Hepatic stellate cell (primary cell): ENCODE results near the gene OR52N5.
A peak's percentile ranks its signal among the peaks of the same experiment; 100 is the strongest.

ENCODE experiments used
- DNase-seq: peaks from one replicate; pipeline ENCODE4 v3.0.0; 2011; ENCODE audit warnings: low spot score

Gene OR52N5

GRCh38 chr11:5783255-5783654, at the start of gene OR52N5:
TSS of gene OR52N5 (minus strand) at chr11:5783355. CDS start at chr11:5778634, 4,721 bp downstream.
- no peak for DNase-seq

GRCh38 chr11:5831196-5831829, 48.2 kb upstream of the OR52N5 start:
- no peak for DNase-seq

DNA sequence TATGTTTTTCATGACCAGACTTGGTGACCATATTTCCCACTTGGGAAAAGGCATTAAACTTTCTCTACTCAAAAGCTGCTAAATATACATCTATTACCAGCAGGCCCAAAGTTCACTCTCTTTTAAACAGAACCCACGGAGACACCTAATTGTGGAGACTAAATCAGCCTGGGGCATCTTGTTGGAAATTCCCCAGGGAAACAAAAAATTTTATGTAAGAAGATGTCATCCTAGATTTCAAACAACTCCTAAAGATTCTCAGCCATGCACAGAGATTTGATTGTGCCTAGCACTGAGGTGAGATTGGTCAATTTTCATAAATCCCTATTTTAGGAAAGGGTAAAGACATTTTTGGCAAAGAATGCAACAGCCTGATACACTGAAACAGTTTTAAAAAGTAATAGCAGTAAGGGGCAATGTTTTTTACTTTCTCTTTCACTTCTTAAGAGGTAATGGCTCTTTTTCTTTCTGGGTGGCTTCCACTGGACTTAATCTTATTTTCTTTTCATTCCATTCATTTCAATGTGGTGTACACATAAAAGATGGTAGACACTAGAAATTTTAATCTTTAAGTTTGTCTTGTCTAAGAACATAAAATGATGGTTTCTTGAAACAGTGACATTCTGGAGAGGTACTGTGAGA, 35.2 kb upstream of the OR52N5 start:
- DNase-seq = no peak

DNA sequence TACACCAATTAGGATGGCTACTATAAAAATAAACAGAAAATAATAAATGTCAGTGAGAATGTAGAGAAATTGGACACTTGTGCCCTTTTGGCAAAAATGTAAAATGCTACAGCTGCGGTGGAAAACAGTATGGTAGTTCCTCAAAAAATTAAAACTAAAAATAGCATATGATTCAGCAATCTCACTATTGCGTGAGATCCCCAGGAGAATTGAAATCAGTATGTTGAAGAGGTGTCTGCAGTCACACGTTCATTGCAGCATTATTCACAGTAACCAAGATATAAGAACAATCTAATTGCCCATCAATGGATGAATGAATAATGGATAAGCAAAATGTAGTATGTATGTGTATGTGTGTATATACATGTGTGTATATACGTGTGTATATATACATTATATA, 32.4 kb upstream of the OR52N5 start:
- no peak for DNase-seq

DNA sequence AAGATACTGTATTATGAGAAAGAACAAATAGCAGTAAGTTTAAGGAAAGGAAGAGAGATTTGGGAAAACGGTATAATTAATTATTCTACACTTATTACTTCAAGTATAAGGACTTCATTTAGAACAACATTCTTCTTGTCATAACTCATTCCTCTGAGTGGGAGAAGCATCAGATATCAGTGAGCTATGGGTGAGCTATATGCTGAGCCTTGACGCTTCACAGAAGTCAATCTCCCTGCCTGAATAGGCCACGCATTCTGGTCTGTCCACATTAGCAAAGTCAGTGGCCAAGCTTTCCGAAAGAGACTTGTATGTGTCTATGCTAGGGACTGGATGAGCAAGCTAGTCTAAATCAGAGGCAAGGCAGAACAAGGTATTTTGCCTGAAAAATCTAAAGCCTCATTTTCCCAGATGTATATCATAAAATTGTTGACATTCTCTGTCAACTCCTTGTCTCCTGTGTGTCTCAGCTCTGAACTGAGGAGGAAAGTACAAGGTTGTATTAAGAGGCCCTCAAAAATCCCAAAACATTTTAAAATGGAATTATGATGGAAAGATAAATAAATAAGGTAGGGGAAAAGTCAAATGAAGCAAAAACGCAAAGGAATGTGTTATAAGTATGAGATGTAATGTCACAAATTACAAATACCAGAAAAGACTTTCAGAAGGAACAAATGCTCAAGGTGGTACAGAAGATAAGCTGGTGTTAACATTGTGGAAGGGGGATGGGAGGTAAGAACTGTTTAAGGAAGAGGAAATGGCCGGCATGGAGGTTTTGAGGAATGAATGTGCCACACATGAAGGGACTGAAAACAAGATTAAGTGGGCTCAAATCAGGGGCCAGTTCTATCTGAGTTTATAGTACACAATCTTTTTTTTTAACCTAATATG, 27.0 kb upstream of the OR52N5 start:
- no peak for DNase-seq

DNA sequence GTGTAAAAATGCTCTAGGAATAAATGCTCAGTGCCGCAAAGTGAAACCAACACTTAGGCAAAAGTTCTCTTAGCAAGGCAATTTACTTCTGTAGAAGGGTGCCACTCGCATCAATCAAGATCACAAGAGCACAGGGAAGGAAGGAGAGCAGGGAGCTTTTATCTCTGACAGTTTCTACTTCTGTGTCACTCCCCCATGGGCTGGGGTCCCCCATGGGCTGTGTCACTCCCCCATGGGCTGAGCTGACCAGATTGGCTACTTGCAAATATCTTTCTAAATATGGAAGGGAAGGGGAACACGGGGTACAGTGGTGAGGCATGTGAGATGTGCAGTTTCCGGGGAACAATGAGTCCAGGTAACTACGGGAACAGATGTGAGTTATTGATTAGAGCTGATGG, 26.0 kb upstream of the OR52N5 start:
- no peak for DNase-seq

- peak; percentile 23 for DNase-seq
Measured at GRCh38 chr11:5808500-5809121, 25.5 kb upstream of the OR52N5 start, which contains the start of gene OR52N2. TSS of gene OR52N2 (plus strand) at chr11:5808924. CDS start at chr11:5820336, 11,412 bp downstream.

GRCh38 chr11:5807580-5807979, 24.4 kb upstream of the OR52N5 start:
- no peak for DNase-seq

DNA sequence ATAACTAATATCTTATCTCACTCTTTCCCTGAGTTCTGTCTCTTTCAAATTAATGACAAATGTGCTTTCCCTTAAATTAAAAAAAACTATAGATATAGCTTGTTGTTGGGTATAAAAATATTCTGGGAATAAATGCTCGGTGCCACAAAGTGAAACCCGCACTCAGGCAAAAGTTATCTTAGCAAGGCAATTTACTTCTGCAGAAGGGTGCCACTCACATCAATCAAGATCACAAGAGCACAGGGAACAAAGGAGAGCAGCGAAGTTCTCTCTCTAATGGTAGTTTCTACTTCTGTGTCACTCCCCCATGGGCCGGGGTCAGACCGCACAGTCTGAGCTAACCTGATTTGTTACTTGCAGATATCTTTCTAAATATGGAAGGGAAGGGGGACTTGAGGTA, 20.8 kb upstream of the OR52N5 start:
- no peak for DNase-seq

GRCh38 chr11:5796541-5796940, 13.4 kb upstream of the OR52N5 start:
- DNase-seq = no peak

DNA sequence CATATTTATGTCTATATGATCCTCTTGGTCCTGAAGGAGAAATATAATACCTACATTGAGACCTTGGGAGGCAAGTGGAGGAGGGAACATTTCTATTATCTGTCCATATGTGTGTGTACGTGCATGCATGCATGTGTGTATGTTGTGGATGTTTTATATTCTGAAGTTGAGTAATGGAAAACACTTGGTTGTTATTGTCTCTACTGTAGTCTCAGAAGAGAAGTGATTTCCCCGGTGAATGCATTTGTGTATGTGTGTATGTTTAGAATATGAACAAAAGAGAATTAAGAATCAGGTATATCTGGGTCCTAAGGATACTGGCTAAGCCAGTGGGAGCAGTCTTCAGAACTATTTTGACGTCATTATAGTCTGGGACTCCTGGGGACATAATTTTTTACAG, 8.0 kb upstream of the OR52N5 start, which contains the start of gene OR52N1:
Gene OR52N1, minus strand, starts transcription at position 101 of the 400 bp plus-strand sequence. CDS start 2,449 bp downstream, outside the sequence.
- DNase-seq = no peak

- no peak for DNase-seq
Measured at GRCh38 chr11:5767056-5767455, 16.1 kb downstream of the OR52N5 start.

DNA sequence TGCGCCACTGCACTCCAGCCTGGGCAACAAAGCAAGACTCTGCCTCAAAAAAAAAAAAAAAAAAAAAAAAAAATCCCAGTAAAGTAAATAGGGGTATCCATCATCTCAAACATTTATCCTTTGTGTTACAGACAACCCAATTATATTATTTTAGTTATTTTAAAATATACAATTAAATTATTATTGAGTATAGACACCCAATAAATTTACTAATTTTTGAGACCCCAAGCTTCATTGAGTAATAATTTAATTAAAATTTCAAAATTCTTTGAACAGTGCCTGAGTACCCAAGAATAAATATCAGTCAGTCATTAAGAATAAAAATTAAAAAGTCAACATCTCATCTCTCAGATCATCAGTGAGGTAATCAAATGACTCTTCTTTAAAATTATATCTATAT, 29.2 kb downstream of the OR52N5 start, which contains the start of gene OR52N4:
Gene OR52N4, plus strand, starts transcription at position 301 of the 400 bp plus-strand sequence. CDS start 498 bp downstream, outside the sequence.
- no peak for DNase-seq

DNA sequence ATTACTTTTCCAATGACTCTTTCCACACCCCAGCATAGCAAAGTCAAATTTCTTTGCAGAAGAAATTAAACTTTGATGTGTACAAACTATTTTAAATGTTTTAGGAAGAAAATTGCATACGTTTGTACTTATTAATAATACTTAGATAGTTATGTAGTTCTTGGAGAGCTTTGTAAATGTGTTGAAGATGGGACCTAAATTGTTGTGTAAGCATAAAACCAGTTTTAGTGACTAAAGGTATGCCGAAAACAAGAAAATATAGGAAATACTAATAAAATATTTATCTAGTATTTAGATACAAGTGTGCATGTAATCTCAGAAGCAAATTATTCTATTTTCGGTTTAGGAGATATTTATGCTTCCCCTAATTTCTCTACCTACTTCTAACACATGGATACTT, 33.3 kb downstream of the OR52N5 start:
- DNase-seq = no peak

DNA sequence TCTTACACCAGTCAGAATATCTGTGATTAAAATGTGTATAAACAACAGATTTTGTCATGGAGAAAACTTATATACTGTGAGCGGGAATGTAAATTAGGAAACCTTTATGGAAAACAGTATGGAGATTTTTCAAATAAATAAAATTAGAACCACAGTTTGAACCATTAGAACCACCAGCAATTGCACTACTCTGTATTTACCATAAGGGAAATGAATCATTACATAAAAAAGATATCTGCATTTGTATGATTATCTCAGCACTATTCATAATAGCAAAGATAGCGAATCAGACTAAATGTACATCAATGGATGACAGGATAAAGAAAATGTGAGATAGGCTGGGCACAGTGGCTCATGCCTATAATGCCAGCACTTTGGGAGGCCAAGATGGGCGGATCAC, 36.5 kb downstream of the OR52N5 start:
- DNase-seq = no peak

GRCh38 chr11:5738431-5738830, 44.7 kb downstream of the OR52N5 start:
- DNase-seq = no peak

- DNase-seq = no peak
Measured at GRCh38 chr11:5737670-5738392, 45.3 kb downstream of the OR52N5 start.

DNA sequence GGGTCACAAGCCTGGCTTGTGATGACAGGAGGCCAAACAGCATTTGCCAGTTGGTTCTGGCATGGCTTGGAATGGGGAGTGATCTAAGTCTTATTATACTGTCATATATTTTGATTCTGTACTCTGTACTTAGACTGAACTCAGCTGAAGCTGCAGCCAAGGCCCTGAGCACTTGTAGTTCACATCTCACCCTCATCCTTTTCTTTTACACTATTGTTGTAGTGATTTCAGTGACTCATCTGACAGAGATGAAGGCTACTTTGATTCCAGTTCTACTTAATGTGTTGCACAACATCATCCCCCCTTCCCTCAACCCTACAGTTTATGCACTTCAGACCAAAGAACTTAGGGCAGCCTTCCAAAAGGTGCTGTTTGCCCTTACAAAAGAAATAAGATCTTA, 46.1 kb downstream of the OR52N5 start:
- no peak for DNase-seq

- no peak for DNase-seq
Measured at GRCh38 chr11:5736396-5736795, 46.8 kb downstream of the OR52N5 start, which contains the start of gene OR56B1. TSS of gene OR56B1 (plus strand) at chr11:5736448. CDS start at chr11:5736517, 69 bp downstream.

DNA sequence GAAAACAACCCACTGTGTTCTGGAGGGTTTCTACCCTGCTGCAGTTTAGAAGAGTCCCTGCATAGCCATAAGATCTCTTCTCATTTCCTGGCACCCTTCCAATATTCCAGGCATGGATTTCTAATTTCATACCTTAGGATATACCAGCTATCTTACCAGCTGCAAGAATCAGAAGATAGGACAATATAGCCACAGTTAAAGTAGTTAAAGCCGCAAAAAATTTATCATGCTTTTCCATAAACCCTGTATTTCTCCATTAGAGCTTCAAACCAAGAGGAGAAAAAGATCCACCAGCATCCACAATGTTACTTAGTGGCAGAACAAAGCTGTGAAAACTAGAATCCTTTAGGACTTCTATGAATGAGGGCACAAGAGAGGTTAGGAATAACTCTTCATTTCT, 55.5 kb downstream of the OR52N5 start:
- no peak for DNase-seq

- no peak for DNase-seq
Measured at GRCh38 chr11:5726351-5726750, 56.8 kb downstream of the OR52N5 start.
